ENCODE data around the gene ATOH8. TPM values are rescaled to one million over a fixed set of nuclear protein-coding genes. Genes with fewer than 3 reads are reported as not detected.

The ATOH8 gene
- total RNA-seq, 2 donors from 2014 or later, result not detected

- H3K27ac Mint-ChIP-seq, result no peak overlapping the region
- no peak for ATAC-seq
- H3K9me3 Mint-ChIP-seq, result no peaks in the 10 kb centered on the region
- peaks cover 9% of the 10 kb centered on the region for H3K36me3 Mint-ChIP-seq
- no peak for DNase-seq (ENCODE audit: low spot score)
- H3K4me1 Mint-ChIP-seq (ENCODE audit: low read depth in 2 of 2), result peaks cover 25% of the 10 kb centered on the region in 2 donors
- H3K4me3 Mint-ChIP-seq, result no peak overlapping the region
- H3K27me3 Mint-ChIP-seq, result no peaks in the 10 kb centered on the region
Measured at GRCh38 chr2:85834466-85834865, 80.7 kb downstream of the ATOH8 start.

Other genes starting within 250 kb of the ATOH8 start
- 100 to 1,000 TPM; 246 to 503 TPM for gene MAT2A, start 214.8 kb upstream of the ATOH8 start, total RNA-seq
- 10 to 100 TPM; 24.9 to 37.1 TPM for gene GGCX, start 192.5 kb upstream of the ATOH8 start, total RNA-seq
- gene VAMP8, start 176.4 kb upstream of the ATOH8 start, total RNA-seq, result 100 to 1,000 TPM in 1 of 2 donors, 10 to 100 TPM in 1; 83.2 to 160 TPM
- gene VAMP5, start 169.6 kb upstream of the ATOH8 start, total RNA-seq, result 10 to 100 TPM; 30.5 to 50.7 TPM
- gene RNF181, start 158.2 kb upstream of the ATOH8 start, total RNA-seq, result 100 to 1,000 TPM; 116 to 149 TPM
- gene TMEM150A, start 151.3 kb upstream of the ATOH8 start, total RNA-seq, result 1 to 10 TPM; 4.7 to 6.4 TPM
- gene C2orf68, start 141.9 kb upstream of the ATOH8 start, total RNA-seq, result 10 to 100 TPM; 29.1 to 29.2 TPM
- gene USP39, start 137.8 kb upstream of the ATOH8 start, total RNA-seq, result 100 to 1,000 TPM in 1 of 2 donors, 10 to 100 TPM in 1; 72.9 to 107 TPM
- not detected for gene SFTPB, start 85.8 kb upstream of the ATOH8 start, total RNA-seq
- 100 to 1,000 TPM; 599 to 903 TPM for gene GNLY, start 59.6 kb upstream of the ATOH8 start, total RNA-seq
- 10 to 100 TPM; 28.9 to 31.8 TPM for gene ST3GAL5, start 135.0 kb downstream of the ATOH8 start, total RNA-seq

All from natural killer cell treated with Interleukin-12 subunit alpha and Interleukin-12 subunit beta and Interleukin-15 and Interleukin-18, amount 100 ng/mL, for 72 hours (primary cell).